GM12891 (cell line): ENCODE data around the gene MMEL1.

Experiments used
- PAX5 ChIP-seq: IDR thresholded peaks from 2 replicates; pipeline ENCODE4 v1.6.1; 2011; ENCODE audit warnings: low read length, moderate library complexity, mild to moderate bottlenecking; ENCODE audit not compliant: insufficient read depth, severe bottlenecking
- POLR2A ChIP-seq: IDR thresholded peaks from 2 replicates; pipeline ENCODE4 v1.6.1; 2011; ENCODE audit warnings: low read depth, low read length, control low read depth
- POLR2AphosphoS5 ChIP-seq: IDR thresholded peaks from 2 replicates; pipeline ENCODE4 v1.6.1; 2011; ENCODE audit warnings: low read depth, low read length, control low read depth
- POU2F2 ChIP-seq: IDR thresholded peaks from 2 replicates; pipeline ENCODE4 v1.6.1; 2011; ENCODE audit warnings: low read depth, mild to moderate bottlenecking, control low read depth, low read length, moderate library complexity
- SPI1 ChIP-seq: IDR thresholded peaks from 2 replicates; pipeline ENCODE4 v1.6.1; 2011; ENCODE audit warnings: low read depth, low read length, control low read depth
- TAF1 ChIP-seq: IDR thresholded peaks from 2 replicates; pipeline ENCODE4 v1.6.1; 2011; ENCODE audit warnings: low read depth, low read length, control low read depth

- TF ChIP-seq POLR2AphosphoS5 = no peak
- TF ChIP-seq POU2F2 = no peak
- no peak for TF ChIP-seq POLR2A
- TF ChIP-seq PAX5 = no peak
- TF ChIP-seq TAF1 = no peak
- TF ChIP-seq SPI1 = no peak
Observed at GRCh38 chr1:2560299-2561073, 72.3 kb downstream of the MMEL1 start.
